GM18867 (cell line): Measurements from ENCODE around the gene KRTAP5-10.
"Not testable (repeated sequence)": the region's sequence is repeated elsewhere in the genome, so short reads cannot be mapped to it uniquely, and the experiment has no call there.

Source experiments
- ATAC-seq: cut with Tn5 transposase; IDR thresholded peaks from one replicate; pipeline ENCODE4 v1.9.1; 2021; ENCODE audit warnings: mild to moderate bottlenecking, moderate library complexity; ENCODE audit not compliant: unreplicated experiment

KRTAP5-10 gene

DNA sequence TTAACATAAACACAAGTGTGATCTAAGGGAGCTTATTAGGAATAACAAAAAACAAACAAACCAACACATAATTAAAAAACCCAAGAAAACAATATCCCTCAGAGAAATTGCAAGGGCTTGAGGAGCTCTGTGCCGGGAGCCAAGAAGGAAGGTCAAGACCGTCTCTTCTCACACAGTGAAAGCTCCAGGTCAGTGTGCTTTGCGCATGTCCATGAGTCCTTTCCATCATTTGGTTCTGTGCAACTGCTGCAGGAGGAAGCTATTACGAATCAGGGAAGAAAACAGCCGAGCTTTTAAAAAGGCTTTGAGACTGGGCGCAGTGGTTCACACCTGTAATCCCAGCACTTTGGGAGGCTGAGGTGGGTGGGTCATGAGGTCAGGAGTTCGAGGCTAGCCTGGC, 23.0 kb upstream of the KRTAP5-10 start:
- no peak for ATAC-seq

DNA sequence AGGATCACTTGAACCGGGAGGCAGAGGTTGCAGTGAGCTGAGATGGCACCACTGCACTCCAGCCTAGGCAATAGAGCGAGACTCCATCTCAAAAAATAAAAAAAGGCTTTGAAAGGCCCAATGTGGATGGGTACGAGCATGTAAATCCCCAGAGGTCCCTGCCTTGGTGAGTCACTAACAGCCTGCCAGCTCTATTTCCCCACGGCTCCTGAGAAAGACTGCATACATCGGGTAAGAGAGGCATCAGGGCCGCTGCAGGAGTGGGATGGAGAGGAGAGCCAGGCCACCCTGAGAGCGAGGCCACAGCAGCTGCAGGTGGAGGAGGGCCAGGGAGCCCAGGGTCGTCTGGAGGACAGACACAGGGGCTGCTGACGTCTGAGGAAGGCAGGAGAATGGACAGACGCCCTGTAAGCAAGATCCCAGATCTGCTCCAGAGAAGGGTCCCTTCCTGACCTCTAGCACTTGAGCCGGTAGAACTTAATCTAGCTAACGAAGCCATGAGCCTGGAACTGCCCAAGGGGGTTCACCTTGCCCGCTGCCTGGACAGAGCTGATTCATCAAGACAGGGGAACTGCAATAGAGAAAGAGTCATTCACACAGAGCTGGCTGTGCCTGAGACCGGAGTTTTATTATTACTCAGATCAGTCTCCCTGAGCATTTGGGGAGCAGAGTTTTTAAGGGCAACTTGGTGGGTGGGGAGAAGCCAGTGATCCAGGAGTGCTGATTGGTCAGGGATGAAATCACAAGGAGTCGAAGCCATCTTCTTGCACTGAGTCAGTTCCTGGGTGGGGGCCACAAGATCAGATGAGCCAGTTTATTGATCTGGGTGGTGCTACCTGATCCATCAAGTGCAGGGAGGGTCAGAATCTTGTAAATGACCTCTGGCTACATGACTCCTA, 22.2 kb upstream of the KRTAP5-10 start:
- ATAC-seq = no peak

GRCh38 chr11:71543866-71544265, 21.5 kb upstream of the KRTAP5-10 start:
- no peak for ATAC-seq

GRCh38 chr11:71544525-71545214, 20.7 kb upstream of the KRTAP5-10 start:
- ATAC-seq = no peak

DNA sequence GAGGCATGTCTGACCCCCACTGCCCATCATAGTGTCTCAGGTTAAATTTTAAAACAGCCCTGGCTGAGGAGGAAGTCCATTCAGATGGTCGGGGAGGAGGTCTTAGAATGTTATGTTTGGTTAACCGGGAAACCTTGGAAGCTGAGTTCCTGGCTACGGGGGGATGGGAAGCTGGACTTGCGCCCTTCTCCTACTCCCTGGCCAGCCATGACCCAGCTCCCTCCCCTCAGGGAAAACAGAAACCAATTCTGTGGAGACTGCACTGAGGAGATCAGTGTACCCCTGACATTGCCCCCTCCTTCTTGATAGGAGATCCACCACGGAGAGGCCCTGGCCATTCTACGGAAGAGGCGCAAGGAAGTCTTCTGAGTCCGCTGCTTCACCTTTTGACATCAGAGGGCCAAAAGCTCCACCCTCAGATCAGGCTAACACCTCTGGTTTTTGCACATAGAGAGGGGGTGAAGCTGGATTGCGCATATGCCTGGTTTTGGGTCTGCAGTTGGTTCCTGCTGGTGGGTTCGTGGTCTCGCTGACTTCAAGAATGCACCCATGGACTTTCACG, 19.9 kb upstream of the KRTAP5-10 start:
- no peak for ATAC-seq

GRCh38 chr11:71548120-71548519, 17.2 kb upstream of the KRTAP5-10 start, which contains the start of gene KRTAP5-9:
TSS of gene KRTAP5-9 (plus strand) at chr11:71548420. CDS start at chr11:71548658, 238 bp downstream.
- no peak for ATAC-seq

DNA sequence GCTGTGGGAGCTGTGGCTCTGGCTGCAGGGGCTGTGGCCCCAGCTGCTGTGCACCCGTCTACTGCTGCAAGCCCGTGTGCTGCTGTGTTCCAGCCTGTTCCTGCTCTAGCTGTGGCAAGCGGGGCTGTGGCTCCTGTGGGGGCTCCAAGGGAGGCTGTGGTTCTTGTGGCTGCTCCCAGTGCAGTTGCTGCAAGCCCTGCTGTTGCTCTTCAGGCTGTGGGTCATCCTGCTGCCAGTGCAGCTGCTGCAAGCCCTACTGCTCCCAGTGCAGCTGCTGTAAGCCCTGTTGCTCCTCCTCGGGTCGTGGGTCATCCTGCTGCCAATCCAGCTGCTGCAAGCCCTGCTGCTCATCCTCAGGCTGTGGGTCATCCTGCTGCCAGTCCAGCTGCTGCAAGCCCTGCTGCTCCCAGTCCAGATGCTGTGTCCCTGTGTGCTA, 16.6 kb upstream of the KRTAP5-10 start:
- no peak for ATAC-seq

GRCh38 chr11:71551711-71552110, 13.7 kb upstream of the KRTAP5-10 start:
- ATAC-seq = no peak

- no peak for ATAC-seq
Observed at GRCh38 chr11:71554996-71555395, 10.4 kb upstream of the KRTAP5-10 start.

DNA sequence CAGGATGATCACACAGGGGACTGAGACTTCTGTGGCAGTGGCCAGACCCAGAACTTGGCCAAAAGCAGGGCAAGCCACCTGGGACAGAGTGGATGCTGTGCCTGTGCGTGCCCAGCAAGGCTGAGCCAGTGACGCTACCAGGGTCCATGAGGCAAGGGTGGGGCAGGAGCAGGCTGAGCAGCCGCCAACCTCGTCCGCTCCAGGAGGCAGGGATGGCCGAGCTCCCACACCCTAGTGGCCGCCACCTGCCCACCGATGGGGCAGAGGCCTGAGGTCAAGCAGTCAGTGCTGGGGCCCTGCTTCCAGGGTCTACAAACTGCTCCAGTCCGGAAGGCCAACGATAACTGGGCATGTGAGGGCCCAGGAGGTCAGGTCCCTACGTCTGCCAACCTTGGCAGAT, 9.9 kb upstream of the KRTAP5-10 start:
- no peak for ATAC-seq

GRCh38 chr11:71556018-71556417, 9.3 kb upstream of the KRTAP5-10 start:
- ATAC-seq = no peak

DNA sequence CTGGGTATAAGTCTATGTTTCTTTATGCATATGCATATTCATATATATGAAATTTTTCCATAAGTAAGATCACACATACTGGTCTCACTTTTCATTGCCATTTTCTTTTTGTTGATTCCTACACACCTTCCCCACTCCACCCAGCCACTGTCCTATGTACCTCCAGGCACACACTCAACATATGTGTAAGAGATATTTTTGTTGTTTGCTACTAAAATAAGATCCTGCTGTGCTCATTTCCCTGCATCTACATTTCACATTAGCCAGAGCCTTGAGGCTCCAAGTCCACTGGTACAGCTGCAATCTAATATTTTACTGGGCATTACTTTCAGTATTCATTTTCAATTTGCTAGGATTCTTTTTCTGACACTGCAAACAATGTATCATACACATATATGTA, 8.1 kb upstream of the KRTAP5-10 start:
- no peak for ATAC-seq

- no peak for ATAC-seq
Observed at GRCh38 chr11:71558996-71559395, 6.4 kb upstream of the KRTAP5-10 start.

- ATAC-seq = no peak
Observed at GRCh38 chr11:71562120-71562519, 3.2 kb upstream of the KRTAP5-10 start.

DNA sequence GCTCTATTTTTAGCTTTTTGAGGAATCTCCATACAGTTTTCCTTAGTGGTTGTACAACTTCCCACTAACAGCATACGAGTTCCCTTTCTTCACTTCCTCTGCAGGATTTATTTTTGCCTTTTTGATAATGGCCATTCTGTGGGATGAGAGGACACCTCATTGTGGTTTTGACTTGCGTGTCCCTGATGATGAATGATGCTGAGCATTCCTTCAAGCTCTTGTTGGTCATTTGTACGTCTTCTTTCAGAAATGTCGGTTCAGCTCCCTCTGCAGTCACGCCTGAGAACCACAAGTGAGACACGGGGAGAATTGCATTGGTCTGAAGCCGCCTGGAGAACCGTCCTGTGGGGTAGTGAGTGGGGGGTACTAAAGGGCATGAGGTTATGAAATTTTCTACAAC, 2.0 kb upstream of the KRTAP5-10 start:
- ATAC-seq = no peak

GRCh38 chr11:71564430-71564829, 933 bp upstream of the KRTAP5-10 start:
- no peak for ATAC-seq

DNA sequence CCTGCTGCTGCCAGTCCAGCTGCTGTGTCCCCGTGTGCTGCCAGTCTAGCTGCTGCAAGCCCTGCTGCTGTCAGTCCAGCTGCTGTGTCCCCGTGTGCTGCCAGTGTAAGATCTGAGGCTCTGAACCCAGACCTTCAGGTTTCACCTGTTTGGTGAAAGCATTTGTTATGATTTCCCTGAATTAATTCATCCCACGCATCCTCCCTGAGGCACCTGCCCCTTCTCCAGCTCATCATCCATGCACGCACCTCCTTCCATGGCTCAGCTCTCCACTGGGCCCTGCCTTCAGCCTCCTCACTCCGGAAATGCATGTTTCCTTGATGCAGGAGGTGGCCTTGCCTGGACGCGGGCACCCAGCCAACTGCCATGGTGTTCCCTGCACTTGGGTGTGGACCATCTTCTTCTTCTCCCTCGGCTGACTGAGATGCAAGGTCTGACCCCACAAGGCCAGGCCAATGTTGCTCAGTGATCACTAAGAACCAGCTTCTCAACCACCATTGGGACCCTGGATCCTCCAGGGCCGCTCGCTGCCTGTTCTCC, 788 bp downstream of the KRTAP5-10 start:
- no peak for ATAC-seq

DNA sequence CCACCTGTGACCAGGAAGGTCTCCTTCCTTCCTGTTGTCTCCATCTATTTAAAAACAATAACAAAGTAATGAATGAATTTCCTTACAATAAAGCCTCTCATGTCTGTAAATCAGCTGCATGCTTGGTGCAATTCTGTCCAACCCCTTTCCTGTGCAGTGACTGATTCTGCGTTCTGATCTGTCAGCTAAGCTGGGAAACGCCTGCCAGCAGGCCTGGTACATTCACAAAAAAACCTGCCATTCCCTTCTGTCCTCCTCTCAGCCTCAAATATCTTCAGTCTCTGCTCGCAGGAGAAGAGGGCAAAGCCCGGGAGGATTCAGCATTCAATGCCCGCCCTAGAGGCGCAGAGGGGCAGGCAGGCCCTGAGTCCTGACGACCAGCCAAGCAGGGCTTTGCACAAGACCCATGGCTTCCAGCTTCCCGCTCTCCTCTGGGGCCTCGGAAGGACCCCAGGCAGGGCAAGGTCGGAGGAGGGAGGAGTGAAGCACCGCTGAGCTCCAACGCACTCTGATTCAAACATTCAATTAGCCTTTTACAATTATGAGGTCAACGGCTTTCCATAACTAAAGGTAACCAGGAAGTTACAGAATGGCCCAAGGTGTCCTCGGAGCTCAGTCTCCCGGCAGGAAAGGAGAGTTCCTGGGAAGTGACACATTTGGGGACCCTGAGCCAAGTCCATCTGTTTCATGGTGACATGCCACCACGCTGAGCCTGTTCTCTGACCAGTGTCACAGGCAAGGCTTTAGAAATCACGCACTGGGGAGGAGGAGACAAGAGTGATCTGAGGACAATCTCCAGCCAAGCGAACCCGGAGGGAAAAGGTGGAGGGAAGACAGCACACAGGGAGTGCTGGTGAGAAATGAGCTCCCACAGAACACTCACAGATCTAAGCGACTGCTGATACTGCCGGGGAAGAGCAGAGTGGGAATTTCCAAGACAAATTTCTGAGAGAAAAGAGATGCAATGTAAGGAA, 1.6 kb downstream of the KRTAP5-10 start:
- ATAC-seq = not testable (repeated sequence)

DNA sequence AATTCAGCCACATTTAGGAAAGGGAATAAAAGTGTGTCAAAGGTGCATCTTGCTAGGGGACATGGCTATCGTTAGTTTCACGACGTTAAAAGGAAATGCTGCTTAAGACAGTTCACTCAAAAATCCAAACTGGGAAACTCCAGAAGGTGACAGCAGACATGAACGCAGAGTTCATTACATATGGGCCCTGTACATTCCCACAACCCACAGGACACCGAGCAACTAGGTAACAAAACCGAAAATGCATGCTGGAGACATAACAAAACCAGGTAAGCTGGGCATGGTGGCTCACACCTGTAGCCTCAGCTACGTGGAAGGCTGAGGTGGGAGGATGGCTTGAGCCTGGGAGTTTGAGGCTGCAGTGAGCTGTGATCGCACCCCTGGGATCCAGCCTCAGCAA, 2.3 kb downstream of the KRTAP5-10 start:
- not testable (repeated sequence) for ATAC-seq

DNA sequence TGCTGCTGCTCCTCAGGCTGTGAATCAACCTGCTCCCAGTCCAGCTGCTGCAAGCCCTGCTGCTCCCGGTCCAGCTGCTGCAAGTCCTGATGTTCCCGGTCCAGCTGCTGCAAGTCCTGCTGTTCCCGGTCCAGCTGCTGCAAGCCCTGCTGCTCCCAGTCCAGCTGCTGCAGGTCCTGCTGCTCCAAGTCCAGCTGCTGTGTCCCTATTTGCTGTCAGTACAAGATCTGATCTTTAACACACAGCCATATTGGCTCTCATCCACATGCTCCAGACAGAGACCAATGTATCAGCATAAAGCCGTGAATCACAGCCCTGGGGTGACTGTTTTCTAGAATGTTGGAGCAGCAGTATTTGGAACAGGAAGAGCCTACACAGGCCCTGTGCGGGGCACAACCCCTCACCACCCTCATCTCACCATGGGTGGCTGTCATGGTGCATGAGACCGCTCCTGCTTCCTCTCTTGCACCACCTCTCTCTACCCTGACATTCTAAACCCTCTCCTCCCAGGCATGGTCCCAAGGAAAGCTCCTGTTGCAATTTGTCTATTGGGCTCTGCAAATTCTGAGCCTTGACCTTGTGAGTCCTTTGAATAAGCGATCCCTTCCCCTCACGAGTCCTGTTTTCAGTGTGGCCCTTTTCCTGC, 3.5 kb downstream of the KRTAP5-10 start:
- ATAC-seq = no peak
